H9 (cell line): ENCODE results near the gene MNS1. TPM values are rescaled to one million over a fixed set of nuclear protein-coding genes. Genes with fewer than 3 reads are reported as not detected.

Experiments
- DNase-seq: peaks from one replicate; pipeline ENCODE4 v3.0.0-alpha.2; 2017
- H2AFZ ChIP-seq: one replicate; pipeline ENCODE4 v1.6.1; 2013; ENCODE audit warnings: mild to moderate bottlenecking, low read length, control low read depth, moderate library complexity
- H2AK5ac ChIP-seq: 2 replicates; pipeline ENCODE4 v1.6.1; 2013; ENCODE audit warnings: low read length, control low read depth, mixed read lengths; ENCODE audit not compliant: insufficient read length
- H2BK120ac ChIP-seq: one replicate; pipeline ENCODE4 v1.6.1; 2013; ENCODE audit warnings: low read depth, mild to moderate bottlenecking, low read length, control low read depth, inconsistent platforms; ENCODE audit not compliant: poor library complexity, severe bottlenecking
- H2BK12ac ChIP-seq: 2 replicates; pipeline ENCODE4 v1.6.1; 2013; ENCODE audit warnings: low read length, control low read depth, mixed read lengths, low read depth; ENCODE audit not compliant: insufficient read length
- H2BK15ac ChIP-seq: 2 replicates; pipeline ENCODE4 v1.6.1; 2013; ENCODE audit warnings: low read depth, low read length, control low read depth
- H2BK20ac ChIP-seq: one replicate; pipeline ENCODE4 v1.6.1; 2013; ENCODE audit warnings: low read depth, mild to moderate bottlenecking, low read length, control low read depth, inconsistent platforms; ENCODE audit not compliant: poor library complexity, severe bottlenecking
- H2BK5ac ChIP-seq: 2 replicates; pipeline ENCODE4 v1.6.1; 2013; ENCODE audit warnings: low read length, control low read depth, mixed read lengths; ENCODE audit not compliant: insufficient read length
- H3K14ac ChIP-seq: 2 replicates; pipeline ENCODE4 v1.6.1; 2013; ENCODE audit warnings: low read length, control low read depth; ENCODE audit not compliant: insufficient read depth
- H3K18ac ChIP-seq: 2 replicates; pipeline ENCODE4 v1.6.1; 2013; ENCODE audit warnings: low read depth, mild to moderate bottlenecking, mixed read lengths, low read length, control low read depth; ENCODE audit not compliant: insufficient read length
- H3K23ac ChIP-seq: 2 replicates; pipeline ENCODE4 v1.6.1; 2013; ENCODE audit warnings: low read length, control low read depth, mixed read lengths, low read depth; ENCODE audit not compliant: insufficient read length
- H3K23me2 ChIP-seq: 2 replicates; pipeline ENCODE4 v1.6.1; 2013; ENCODE audit warnings: low read depth, mild to moderate bottlenecking, mixed read lengths, low read length, control low read depth; ENCODE audit not compliant: insufficient read length, poor library complexity, severe bottlenecking
- H3K27ac ChIP-seq: 2 replicates; pipeline ENCODE4 v1.5.1; 2013; ENCODE audit warnings: low read length, control low read depth, mixed read lengths, low read depth; ENCODE audit not compliant: insufficient read length
- H3K27me3 ChIP-seq: 2 replicates; pipeline ENCODE4 v1.6.1; 2013; ENCODE audit warnings: low read length, control low read depth, inconsistent platforms; ENCODE audit not compliant: insufficient read depth
- H3K4ac ChIP-seq: 2 replicates; pipeline ENCODE4 v1.6.1; 2013; ENCODE audit warnings: low read depth, mild to moderate bottlenecking, control low read depth, inconsistent platforms, low read length, moderate library complexity
- H3K4me1 ChIP-seq: 2 replicates; pipeline ENCODE4 v1.6.1; 2013; ENCODE audit warnings: low read length, control low read depth, inconsistent platforms; ENCODE audit not compliant: insufficient read depth
- H3K4me2 ChIP-seq: 2 replicates; pipeline ENCODE4 v1.6.1; 2013; ENCODE audit warnings: low read length, control low read depth, mixed read lengths; ENCODE audit not compliant: insufficient read length, insufficient read depth
- H3K56ac ChIP-seq: 2 replicates; pipeline ENCODE4 v1.6.1; 2013; ENCODE audit warnings: low read depth, mild to moderate bottlenecking, mixed read lengths, low read length, control low read depth; ENCODE audit not compliant: insufficient read length
- H3K79me1 ChIP-seq: 2 replicates; pipeline ENCODE4 v1.6.1; 2013; ENCODE audit warnings: low read depth, mild to moderate bottlenecking, moderate library complexity, low read length, control low read depth, inconsistent platforms; ENCODE audit not compliant: insufficient read depth, poor library complexity, severe bottlenecking
- H3K79me2 ChIP-seq: 2 replicates; pipeline ENCODE4 v1.6.1; 2013; ENCODE audit warnings: low read length, control low read depth, inconsistent platforms; ENCODE audit not compliant: insufficient read depth
- H3K9ac ChIP-seq: 2 replicates; pipeline ENCODE4 v1.6.1; 2013; ENCODE audit warnings: low read length, control low read depth, mixed read lengths; ENCODE audit not compliant: insufficient read length; ENCODE audit errors: extremely low read depth
- H3K9me3 ChIP-seq: one replicate; pipeline ENCODE4 v1.6.1; 2013; ENCODE audit warnings: low read depth, low read length, inconsistent platforms; ENCODE audit not compliant: control insufficient read depth
- H3T11ph ChIP-seq: one replicate; pipeline ENCODE4 v1.6.1; 2013; ENCODE audit warnings: mild to moderate bottlenecking, low read length, control low read depth, inconsistent platforms
- H4K20me1 ChIP-seq: one replicate; pipeline ENCODE4 v1.6.1; 2013; ENCODE audit not compliant: control insufficient read depth, insufficient read length, insufficient read depth
- H4K5ac ChIP-seq: 2 replicates; pipeline ENCODE4 v1.6.1; 2013; ENCODE audit warnings: low read depth, mild to moderate bottlenecking, mixed read lengths, low read length, control low read depth; ENCODE audit not compliant: insufficient read length
- H4K8ac ChIP-seq: replicated peaks from 2 replicates; pipeline ENCODE4 v1.6.1; 2013; ENCODE audit warnings: low read length, control low read depth, mixed read lengths, low read depth; ENCODE audit not compliant: insufficient read length
- H4K91ac ChIP-seq: 2 replicates; pipeline ENCODE4 v1.6.1; 2013; ENCODE audit warnings: low read depth, mild to moderate bottlenecking, moderate library complexity, mixed read lengths, low read length, control low read depth; ENCODE audit not compliant: insufficient read length
- H3K27ac Mint-ChIP-seq, 3 experiments: 2 replicates in 2 of 3; 3 replicates in 1 of 3; pipeline ENCODE4 v1.8.0; 2020 to 2021; ENCODE audit warnings: mixed read lengths in 3 of 3, mild to moderate bottlenecking in 1 of 3, moderate library complexity in 1 of 3
- H3K27me3 Mint-ChIP-seq: 2 replicates; pipeline ENCODE4 v1.8.0; 2021; ENCODE audit warnings: low read depth, mild to moderate bottlenecking, moderate library complexity, mixed read lengths
- H3K36me3 Mint-ChIP-seq, 3 experiments: 2 replicates in 2 of 3; 3 replicates in 1 of 3; pipeline ENCODE4 v1.8.0; 2020 to 2021; ENCODE audit warnings: low read depth in 3 of 3, mixed read lengths in 3 of 3; ENCODE audit not compliant: insufficient read depth in 1 of 3
- H3K4me1 Mint-ChIP-seq, 2 experiments: 2 replicates each; pipeline ENCODE4 v1.8.0; 2020; ENCODE audit warnings: mixed read lengths in 2 of 2
- H3K4me3 Mint-ChIP-seq, 2 experiments: 2 replicates in 1 of 2; 3 replicates in 1 of 2; pipeline ENCODE4 v1.8.0; 2020 to 2021; ENCODE audit warnings: mild to moderate bottlenecking in 2 of 2, mixed read lengths in 2 of 2, moderate library complexity in 1 of 2
- H3K9me3 Mint-ChIP-seq, 2 experiments: 2 replicates in 1 of 2; 3 replicates in 1 of 2; pipeline ENCODE4 v1.8.0; 2020; ENCODE audit warnings: mild to moderate bottlenecking in 2 of 2, mixed read lengths in 2 of 2, moderate library complexity in 1 of 2
- WGBS: extraction: QIAGEN DNeasy Blood & Tissue Kit; methylation state at CpG from one replicate; pipeline ENCODE4 v1.1.7; 2013; ENCODE audit warnings: missing lambda C conversion rate, low lambda C conversion rate, mixed read lengths; ENCODE audit not compliant: insufficient read length; ENCODE audit errors: extremely low coverage; 5-methylcytosine and 5-hydroxymethylcytosine counted together
- total RNA-seq: library from RNA; stranded (reverse); gene quantifications from 2 replicates; pipeline ENCODE4 v1.2.1, GENCODE V29; 2021
- TF ChIP-seq, protein P1 (sequence below): fragments of 200-600 bp; sonication (generic); conservative IDR thresholded peaks from 3 replicates; pipeline ENCODE4 v1.8.0; 2021; ENCODE audit warnings: antibody characterized with exemption, mild to moderate bottlenecking

Gene MNS1
- total RNA-seq, 1 experiment from 2014 or later: 4.2 TPM

GRCh38 chr15:56428821-56429458 lies 36.0 kb downstream of the MNS1 start:
- Histone ChIP-seq H2BK5ac (no peak overlapping the region), H3T11ph (no peak overlapping the region), H3K14ac (no peak overlapping the region), H3K23ac (no peak overlapping the region), H3K27ac (no peak overlapping the region), H3K9me3 (no peaks in the 10 kb centered on the region), H2BK120ac (no peak overlapping the region), H3K23me2 (no peaks in the 10 kb centered on the region), H3K79me1 (no peaks in the 10 kb centered on the region), H3K4me2 (no peak overlapping the region), H3K27me3 (no peaks in the 10 kb centered on the region), H3K4me1 (no peaks in the 10 kb centered on the region), H2AFZ (no peak overlapping the region), H4K8ac (no peak overlapping the region), H4K91ac (no peak overlapping the region), H2BK20ac (no peak overlapping the region), H3K56ac (no peak overlapping the region), H3K79me2 (no peaks in the 10 kb centered on the region), H2BK12ac (no peak overlapping the region), H3K9ac (no peak overlapping the region), H4K5ac (no peak overlapping the region), H4K20me1 (no peaks in the 10 kb centered on the region), H3K4ac (no peak overlapping the region), H3K18ac (no peak overlapping the region), H2BK15ac (no peak overlapping the region), H2AK5ac (no peak overlapping the region)
- peak overlapping the region in 1 of 3 experiments; percentile 24; a peak in 1 of 7 replicates for H3K27ac Mint-ChIP-seq
- H3K4me1 Mint-ChIP-seq: no peaks in the 10 kb centered on the region
- no peaks in the 10 kb centered on the region; a peak in 1 of 7 replicates for H3K36me3 Mint-ChIP-seq
- no peak for DNase-seq
- H3K27me3 Mint-ChIP-seq: no peaks in the 10 kb centered on the region
- no peaks in the 10 kb centered on the region for H3K9me3 Mint-ChIP-seq
- no CpG with 5 or more reads among the region's 2 CpGs for WGBS
- H3K4me3 Mint-ChIP-seq: no peak overlapping the region
- TF ChIP-seq, protein P1, sequence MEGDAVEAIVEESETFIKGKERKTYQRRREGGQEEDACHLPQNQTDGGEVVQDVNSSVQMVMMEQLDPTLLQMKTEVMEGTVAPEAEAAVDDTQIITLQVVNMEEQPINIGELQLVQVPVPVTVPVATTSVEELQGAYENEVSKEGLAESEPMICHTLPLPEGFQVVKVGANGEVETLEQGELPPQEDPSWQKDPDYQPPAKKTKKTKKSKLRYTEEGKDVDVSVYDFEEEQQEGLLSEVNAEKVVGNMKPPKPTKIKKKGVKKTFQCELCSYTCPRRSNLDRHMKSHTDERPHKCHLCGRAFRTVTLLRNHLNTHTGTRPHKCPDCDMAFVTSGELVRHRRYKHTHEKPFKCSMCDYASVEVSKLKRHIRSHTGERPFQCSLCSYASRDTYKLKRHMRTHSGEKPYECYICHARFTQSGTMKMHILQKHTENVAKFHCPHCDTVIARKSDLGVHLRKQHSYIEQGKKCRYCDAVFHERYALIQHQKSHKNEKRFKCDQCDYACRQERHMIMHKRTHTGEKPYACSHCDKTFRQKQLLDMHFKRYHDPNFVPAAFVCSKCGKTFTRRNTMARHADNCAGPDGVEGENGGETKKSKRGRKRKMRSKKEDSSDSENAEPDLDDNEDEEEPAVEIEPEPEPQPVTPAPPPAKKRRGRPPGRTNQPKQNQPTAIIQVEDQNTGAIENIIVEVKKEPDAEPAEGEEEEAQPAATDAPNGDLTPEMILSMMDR: peak; percentile 78
